DMS 273 treated with DMSO at 0.1 percent for 48 hours (cell line): ENCODE data around the gene SIGLEC6.

Source experiments
- DNase-seq: peaks from one replicate; lab custom pipeline; 2025; lab: John Stamatoyannopoulos, UW

SIGLEC6 gene

GRCh38 chr19:51531349-51532315, at the start of gene SIGLEC6:
Gene SIGLEC6 (minus strand): TSS chr19:51531670. CDS start chr19:51531648, 22 bp downstream.
- no peak for DNase-seq

DNA sequence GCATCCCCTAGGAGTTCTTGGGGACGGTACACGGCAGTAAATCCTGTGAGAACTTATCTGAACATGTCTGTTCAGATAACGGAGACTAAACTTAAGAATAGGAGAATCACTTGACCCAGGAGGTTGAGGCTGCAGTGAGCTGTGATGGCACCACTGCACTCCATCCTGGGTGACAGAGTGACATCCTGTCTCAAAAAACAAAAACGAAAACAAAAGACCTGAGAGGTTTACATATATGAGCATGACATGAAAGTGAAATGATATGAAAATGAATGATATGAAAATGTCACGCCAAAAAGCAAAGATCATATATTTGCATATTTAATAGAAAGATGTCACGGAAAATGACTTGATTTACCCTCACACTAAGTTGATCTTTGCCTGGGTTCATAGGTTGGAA, 45.4 kb upstream of the SIGLEC6 start:
- no peak for DNase-seq

DNA sequence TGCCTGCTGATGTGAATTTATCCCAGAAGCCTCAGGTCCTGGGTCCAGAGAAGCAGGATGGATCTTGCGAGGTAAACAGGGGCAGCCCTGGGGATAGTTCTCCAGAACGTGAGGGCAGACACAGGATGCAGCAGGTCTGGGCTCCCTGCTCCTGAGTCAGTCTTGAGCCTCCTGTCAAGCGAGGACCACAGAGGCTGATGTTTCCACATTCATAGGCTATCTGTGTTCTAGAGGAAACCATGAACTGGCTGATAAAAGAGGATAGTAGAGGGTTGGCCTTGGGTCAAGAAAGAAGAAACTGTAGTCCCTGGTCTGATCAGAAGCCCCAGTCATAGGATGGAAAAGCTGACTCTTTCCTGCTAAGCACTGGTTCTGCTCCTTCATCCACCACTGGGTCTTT, 41.9 kb upstream of the SIGLEC6 start:
- no peak for DNase-seq

DNA sequence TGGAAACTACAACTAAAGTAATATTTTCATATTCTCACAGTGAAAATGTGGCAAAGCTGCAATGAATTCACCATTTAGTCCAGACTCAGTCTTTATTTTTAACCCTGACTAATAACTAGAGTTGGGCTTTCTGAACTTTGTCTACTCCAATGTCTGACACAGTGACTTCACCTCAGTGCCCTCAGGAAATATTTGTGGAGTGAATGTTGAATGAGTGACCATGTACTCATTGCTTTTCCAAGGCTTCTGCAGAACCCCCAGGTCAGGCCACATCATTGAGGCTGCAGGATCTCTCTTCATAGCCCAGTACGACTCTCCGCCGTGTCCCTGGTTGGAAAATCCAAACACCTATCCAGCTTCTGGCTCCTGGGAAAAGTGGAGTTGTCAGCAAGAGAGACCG, 41.4 kb upstream of the SIGLEC6 start:
- no peak for DNase-seq

DNA sequence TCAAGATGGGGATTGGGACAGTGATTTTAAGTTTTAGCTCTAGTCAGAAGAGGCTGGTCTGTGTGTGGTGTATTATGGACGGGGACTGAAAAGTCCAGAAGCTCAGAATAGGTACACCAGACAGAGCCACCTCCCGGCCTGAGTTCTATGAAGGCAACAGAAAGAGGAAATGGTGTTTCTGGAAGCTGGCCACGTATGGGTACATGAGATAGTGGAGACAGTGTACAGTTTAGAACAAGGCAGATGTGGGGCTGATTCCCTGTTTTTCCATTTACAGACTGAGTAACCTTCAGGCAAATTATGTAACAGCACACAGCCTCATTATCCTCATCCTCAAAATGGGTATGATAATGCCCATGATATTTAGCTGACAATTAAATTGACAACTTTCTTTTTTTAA, 40.9 kb upstream of the SIGLEC6 start:
- no peak for DNase-seq

- DNase-seq, result no peak
Measured at GRCh38 chr19:51571599-51571998, 40.1 kb upstream of the SIGLEC6 start.

DNA sequence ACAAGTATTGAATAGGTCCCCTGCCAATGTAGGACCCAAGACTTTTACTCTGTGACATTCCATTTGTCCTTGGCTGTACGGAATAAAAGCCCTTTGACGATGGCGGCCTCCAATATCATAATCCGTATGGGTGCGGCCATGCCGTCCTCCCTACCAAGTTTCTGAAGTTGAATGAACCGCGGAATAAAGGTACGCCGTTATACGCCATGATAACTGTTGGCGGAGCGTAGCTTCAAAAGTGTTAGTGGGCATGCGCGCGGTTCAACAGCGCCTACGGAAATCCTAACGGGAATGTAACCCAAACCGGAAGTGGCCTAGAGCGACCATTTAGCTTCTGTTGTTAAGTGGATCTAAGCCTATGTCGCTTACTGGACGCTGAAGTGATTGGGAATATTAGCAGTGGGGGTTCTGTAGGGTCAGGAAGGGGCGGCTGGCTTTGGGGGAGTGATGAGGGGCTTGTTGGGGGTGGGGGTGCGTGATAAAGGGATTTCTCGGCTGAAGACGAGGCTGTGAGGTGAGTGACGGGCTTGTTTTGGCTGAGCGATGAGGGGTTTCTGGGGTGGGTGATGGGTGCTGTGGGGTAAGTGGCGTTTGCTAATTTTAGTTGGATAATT, 39.6 kb upstream of the SIGLEC6 start, which contains the start of gene ZNF175:
ZNF175 (plus strand) TSS at position 322 of the 614 bp plus-strand sequence. CDS start 2,047 bp downstream, outside the sequence.
- DNase-seq, result peak; percentile 93

DNA sequence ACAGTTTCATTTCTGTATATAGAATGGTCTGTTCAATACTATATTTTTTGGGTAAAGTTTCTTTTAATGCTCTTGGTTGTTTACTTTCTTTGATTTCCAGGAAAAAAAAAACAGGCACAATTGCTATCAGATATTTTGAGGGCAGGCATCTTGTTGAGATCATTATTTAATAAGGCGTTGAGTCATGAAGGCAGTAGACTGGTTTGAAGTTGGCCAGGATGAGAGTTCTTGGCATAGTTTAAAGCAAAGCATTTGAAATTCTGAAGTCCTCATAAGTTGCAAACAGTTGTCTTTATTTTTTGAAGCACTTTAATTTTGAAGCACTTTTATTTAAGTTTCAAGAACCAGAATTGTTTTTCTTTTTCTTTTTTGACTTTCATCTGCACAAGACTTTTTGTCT, 37.0 kb upstream of the SIGLEC6 start:
- DNase-seq, result no peak

DNA sequence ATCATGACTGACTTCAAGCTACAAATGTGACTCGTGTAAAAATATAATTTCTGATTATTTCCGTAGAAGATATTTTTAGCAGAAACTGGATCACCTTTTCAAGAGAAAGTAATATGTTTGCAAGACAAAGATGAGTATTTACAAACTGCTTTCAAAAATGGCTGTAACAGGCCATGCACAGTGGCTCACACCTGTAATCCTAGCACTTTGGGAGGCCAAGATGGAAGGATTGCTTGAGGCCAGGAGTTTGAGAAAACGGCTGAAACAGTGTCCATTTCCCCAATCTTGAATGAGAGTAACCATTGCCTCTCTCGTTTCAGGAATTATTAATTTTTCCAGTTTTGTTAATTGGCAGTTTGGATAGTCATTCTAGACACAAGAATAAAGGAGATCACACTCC, 36.1 kb upstream of the SIGLEC6 start:
- DNase-seq, result no peak

GRCh38 chr19:51566489-51567100, 35.1 kb upstream of the SIGLEC6 start:
- DNase-seq, result no peak

- no peak for DNase-seq
Measured at GRCh38 chr19:51565583-51565982, 34.1 kb upstream of the SIGLEC6 start.

GRCh38 chr19:51564791-51565190, 33.3 kb upstream of the SIGLEC6 start:
- DNase-seq, result no peak

- DNase-seq, result no peak
Measured at GRCh38 chr19:51560339-51560738, 28.9 kb upstream of the SIGLEC6 start.

DNA sequence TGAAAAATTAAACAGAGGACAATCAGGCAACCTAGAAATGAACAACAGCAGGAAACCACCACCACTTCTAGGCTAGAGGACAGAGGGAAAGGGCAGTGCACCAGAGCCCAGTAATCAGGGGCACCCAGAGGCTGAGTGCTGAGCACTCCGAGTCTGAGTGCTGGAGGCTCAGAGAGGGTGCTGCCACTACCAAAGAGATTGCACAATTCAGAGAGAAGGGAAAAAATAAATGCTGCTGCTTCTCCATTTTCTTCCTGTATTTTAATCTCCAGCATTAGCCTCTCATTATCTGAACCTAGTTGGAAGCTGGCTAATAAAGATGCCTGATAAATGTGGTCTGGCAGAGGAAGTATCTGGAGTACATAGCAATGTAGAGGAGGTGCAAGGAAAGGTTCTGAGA, 27.8 kb upstream of the SIGLEC6 start:
- DNase-seq, result no peak

DNA sequence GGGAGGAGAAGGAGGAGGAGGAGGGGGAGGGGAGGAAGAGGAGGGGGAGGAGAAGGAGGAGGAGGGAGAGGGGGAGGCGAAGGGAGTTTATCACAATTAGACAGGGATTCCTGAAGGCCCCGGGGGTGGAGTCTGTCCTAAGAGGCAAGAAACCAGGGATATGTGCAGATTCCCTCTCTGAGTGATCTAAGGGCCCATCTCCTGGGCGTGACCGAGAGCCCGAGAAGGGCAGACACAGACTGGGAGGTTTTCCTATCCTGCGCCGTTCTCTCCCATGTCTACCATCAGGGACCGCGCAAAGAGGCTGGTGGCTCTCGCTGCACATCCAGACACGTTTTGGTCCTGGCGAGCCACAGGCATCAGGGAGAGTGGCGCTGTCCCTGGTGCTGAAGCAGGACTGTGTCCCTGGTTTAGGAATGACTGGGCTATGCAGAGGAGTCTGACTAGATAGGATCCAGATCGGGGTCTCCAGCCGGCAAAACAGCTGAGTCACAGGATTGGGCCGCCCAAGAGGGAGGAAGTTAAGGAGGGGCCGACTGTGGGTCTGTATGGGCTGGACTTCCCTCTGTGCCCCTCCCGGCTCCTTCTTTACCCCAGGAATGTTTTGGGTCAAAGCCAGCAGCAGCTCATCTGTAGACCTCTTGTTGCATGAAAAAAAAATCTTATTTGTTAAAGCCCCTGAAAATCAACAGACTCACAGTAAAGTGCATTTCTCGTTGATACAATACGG, 21.7 kb upstream of the SIGLEC6 start:
- no peak for DNase-seq

GRCh38 chr19:51552608-51552995, 21.1 kb upstream of the SIGLEC6 start:
- no peak for DNase-seq

GRCh38 chr19:51551673-51552432, 20.4 kb upstream of the SIGLEC6 start:
- no peak for DNase-seq

DNA sequence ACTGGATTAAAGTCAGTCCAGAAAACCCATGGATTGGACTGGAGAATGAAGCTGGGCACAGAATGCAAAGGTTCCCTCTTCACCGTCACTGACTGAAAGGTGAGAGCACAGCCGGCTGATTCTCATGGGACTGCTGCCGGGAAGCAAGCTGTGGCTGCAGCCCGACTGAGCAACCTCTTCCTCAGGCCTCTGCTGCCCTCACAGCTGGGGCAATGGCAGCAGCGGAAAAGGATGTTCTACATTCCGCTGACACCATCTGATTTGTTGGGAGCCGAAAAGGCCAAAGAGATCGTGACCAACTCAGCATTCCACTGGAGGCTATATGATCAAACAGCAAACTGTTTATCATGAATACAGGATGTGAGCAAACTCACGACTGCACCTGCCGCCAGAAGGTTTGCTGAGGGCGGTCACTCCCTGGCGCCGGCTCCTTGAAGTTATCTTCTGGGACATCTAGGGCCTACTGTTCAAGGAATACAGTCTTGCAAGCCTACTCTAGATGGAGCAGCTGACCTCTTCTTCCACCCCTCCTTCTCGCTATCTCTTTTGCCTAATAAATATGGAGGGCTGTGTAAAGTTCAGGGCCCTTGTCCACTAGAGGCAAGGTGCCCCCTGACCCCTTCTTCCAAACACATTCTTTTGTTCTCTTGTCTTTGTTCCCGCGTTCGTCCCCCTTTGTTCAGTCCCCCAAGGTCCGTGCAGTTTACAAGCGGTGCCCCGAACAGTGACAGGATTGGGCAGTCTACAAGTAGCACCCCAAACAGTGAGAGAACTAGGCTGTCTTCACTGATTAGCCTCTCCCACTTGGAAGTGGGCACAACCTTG, 19.6 kb upstream of the SIGLEC6 start:
- no peak for DNase-seq

GRCh38 chr19:51549533-51550324, 18.3 kb upstream of the SIGLEC6 start:
- no peak for DNase-seq

DNA sequence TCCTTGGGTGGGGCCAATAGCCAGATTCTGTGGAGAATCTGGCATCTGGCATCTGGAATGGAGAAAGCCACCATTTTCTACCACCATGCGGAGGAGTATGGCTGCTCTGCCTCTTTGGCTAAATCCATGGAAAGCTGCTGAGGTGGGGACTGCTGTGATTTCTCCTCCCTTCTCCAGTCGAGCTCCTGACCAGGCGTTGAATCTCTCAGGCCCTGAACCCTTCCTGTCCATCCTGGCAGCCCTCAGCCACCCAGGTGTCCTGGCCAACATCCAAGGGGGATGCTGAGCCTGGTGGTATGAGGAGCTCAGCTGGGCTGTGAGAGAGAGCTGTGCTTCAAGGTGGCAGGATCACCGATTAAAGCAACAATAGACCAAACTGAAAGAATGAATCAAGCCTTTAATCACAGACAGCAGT, 17.4 kb upstream of the SIGLEC6 start:
- no peak for DNase-seq
